ENCODE data around the gene SOD1.
A peak's percentile ranks its signal among the peaks of the same experiment; 100 is the strongest.
"Not testable (repeated sequence)": the region's sequence is repeated elsewhere in the genome, so short reads cannot be mapped to it uniquely, and the experiment has no call there.

Gene SOD1

GRCh38 chr21:31624961-31625491, 34.5 kb upstream of the SOD1 start:
- Histone ChIP-seq H3K4me3 (ENCODE audit: low read depth in 1 of 2, low read length in 2 of 2) (no peak overlapping the region), H3K36me3 (ENCODE audit: control insufficient read depth in 1 of 2, insufficient read depth in 2 of 2, low read length in 2 of 2) (no peaks in the 10 kb centered on the region), H3K9me3 (ENCODE audit: control insufficient read depth in 1 of 2, low read length in 2 of 2) (no peaks in the 10 kb centered on the region), H3K4me1 (ENCODE audit: control insufficient read depth in 1 of 2, insufficient read depth in 2 of 2, low read length in 2 of 2) (peaks cover 6 to 9% of the 10 kb centered on the region in 2 donors), H3K27me3 (ENCODE audit: control insufficient read depth in 1 of 2, insufficient read depth in 2 of 2, low read length in 2 of 2) (no peaks in the 10 kb centered on the region), H3K9ac (ENCODE audit: low read depth in 1 of 2, low read length in 2 of 2) (no peak overlapping the region), H3K27ac (ENCODE audit: low read depth, low read length) (no peak overlapping the region)

- Histone ChIP-seq H3K4me3 (ENCODE audit: low read depth in 1 of 2, low read length in 2 of 2) (no peak overlapping the region), H3K27ac (ENCODE audit: low read depth, low read length) (no peak overlapping the region), H3K4me1 (ENCODE audit: control insufficient read depth in 1 of 2, insufficient read depth in 2 of 2, low read length in 2 of 2) (peaks cover 6 to 13% of the 10 kb centered on the region in 2 donors), H3K36me3 (ENCODE audit: control insufficient read depth in 1 of 2, insufficient read depth in 2 of 2, low read length in 2 of 2) (no peaks in the 10 kb centered on the region), H3K9ac (ENCODE audit: low read depth in 1 of 2, low read length in 2 of 2) (no peak overlapping the region), H3K27me3 (ENCODE audit: control insufficient read depth in 1 of 2, insufficient read depth in 2 of 2, low read length in 2 of 2) (no peaks in the 10 kb centered on the region), H3K9me3 (ENCODE audit: control insufficient read depth in 1 of 2, low read length in 2 of 2) (no peaks in the 10 kb centered on the region)
Measured at GRCh38 chr21:31629972-31630711, 29.4 kb upstream of the SOD1 start.

GRCh38 chr21:31631881-31632280, 27.6 kb upstream of the SOD1 start:
- not testable (repeated sequence) for H3K36me3 ChIP-seq (ENCODE audit: control insufficient read depth in 1 of 2, insufficient read depth in 2 of 2, low read length in 2 of 2); H3K27me3 ChIP-seq (ENCODE audit: control insufficient read depth in 1 of 2, insufficient read depth in 2 of 2, low read length in 2 of 2); H3K9me3 ChIP-seq (ENCODE audit: control insufficient read depth in 1 of 2, low read length in 2 of 2); H3K9ac ChIP-seq (ENCODE audit: low read depth in 1 of 2, low read length in 2 of 2); H3K4me3 ChIP-seq (ENCODE audit: low read depth in 1 of 2, low read length in 2 of 2); H3K27ac ChIP-seq (ENCODE audit: low read depth, low read length)
- H3K4me1 ChIP-seq (ENCODE audit: control insufficient read depth in 1 of 2, insufficient read depth in 2 of 2, low read length in 2 of 2) = peaks cover 6 to 13% of the 10 kb centered on the region in 2 donors

GRCh38 chr21:31634993-31635392, 24.5 kb upstream of the SOD1 start:
- no peak overlapping the region for H3K27ac ChIP-seq (ENCODE audit: low read depth, low read length)
- no peaks in the 10 kb centered on the region for H3K36me3 ChIP-seq (ENCODE audit: control insufficient read depth in 1 of 2, insufficient read depth in 2 of 2, low read length in 2 of 2)
- H3K4me3 ChIP-seq (ENCODE audit: low read depth in 1 of 2, low read length in 2 of 2) = no peak overlapping the region
- no peaks in the 10 kb centered on the region for H3K27me3 ChIP-seq (ENCODE audit: control insufficient read depth in 1 of 2, insufficient read depth in 2 of 2, low read length in 2 of 2)
- H3K4me1 ChIP-seq (ENCODE audit: control insufficient read depth in 1 of 2, insufficient read depth in 2 of 2, low read length in 2 of 2) = peaks cover 0 to 4% of the 10 kb centered on the region in 2 donors
- peaks cover 0 to 4% of the 10 kb centered on the region in 2 donors for H3K9me3 ChIP-seq (ENCODE audit: control insufficient read depth in 1 of 2, low read length in 2 of 2)
- no peak overlapping the region for H3K9ac ChIP-seq (ENCODE audit: low read depth in 1 of 2, low read length in 2 of 2)

GRCh38 chr21:31636874-31637273, 22.6 kb upstream of the SOD1 start:
- Histone ChIP-seq H3K4me1 (ENCODE audit: control insufficient read depth in 1 of 2, insufficient read depth in 2 of 2, low read length in 2 of 2) (no peaks in the 10 kb centered on the region), H3K4me3 (ENCODE audit: low read depth in 1 of 2, low read length in 2 of 2) (no peak overlapping the region), H3K27ac (ENCODE audit: low read depth, low read length) (no peak overlapping the region), H3K9ac (ENCODE audit: low read depth in 1 of 2, low read length in 2 of 2) (no peak overlapping the region), H3K36me3 (ENCODE audit: control insufficient read depth in 1 of 2, insufficient read depth in 2 of 2, low read length in 2 of 2) (no peaks in the 10 kb centered on the region), H3K27me3 (ENCODE audit: control insufficient read depth in 1 of 2, insufficient read depth in 2 of 2, low read length in 2 of 2) (no peaks in the 10 kb centered on the region), H3K9me3 (ENCODE audit: control insufficient read depth in 1 of 2, low read length in 2 of 2) (peaks cover 0 to 4% of the 10 kb centered on the region in 2 donors)

GRCh38 chr21:31641416-31641922, 18.0 kb upstream of the SOD1 start:
- Histone ChIP-seq H3K27me3 (ENCODE audit: control insufficient read depth in 1 of 2, insufficient read depth in 2 of 2, low read length in 2 of 2) (no peaks in the 10 kb centered on the region), H3K9me3 (ENCODE audit: control insufficient read depth in 1 of 2, low read length in 2 of 2) (peaks cover 0 to 4% of the 10 kb centered on the region in 2 donors), H3K9ac (ENCODE audit: low read depth in 1 of 2, low read length in 2 of 2) (no peak overlapping the region), H3K4me1 (ENCODE audit: control insufficient read depth in 1 of 2, insufficient read depth in 2 of 2, low read length in 2 of 2) (peaks cover 9% of the 10 kb centered on the region in 2 donors), H3K27ac (ENCODE audit: low read depth, low read length) (no peak overlapping the region), H3K36me3 (ENCODE audit: control insufficient read depth in 1 of 2, insufficient read depth in 2 of 2, low read length in 2 of 2) (no peaks in the 10 kb centered on the region), H3K4me3 (ENCODE audit: low read depth in 1 of 2, low read length in 2 of 2) (no peak overlapping the region)

- H3K4me1 ChIP-seq (ENCODE audit: control insufficient read depth in 1 of 2, insufficient read depth in 2 of 2, low read length in 2 of 2) = peaks cover 11 to 12% of the 10 kb centered on the region in 2 donors
- no peaks in the 10 kb centered on the region for H3K36me3 ChIP-seq (ENCODE audit: control insufficient read depth in 1 of 2, insufficient read depth in 2 of 2, low read length in 2 of 2)
- peak overlapping the region in 1 of 2 donors; percentile 45 for H3K4me3 ChIP-seq (ENCODE audit: low read depth in 1 of 2, low read length in 2 of 2)
- no peaks in the 10 kb centered on the region for H3K27me3 ChIP-seq (ENCODE audit: control insufficient read depth in 1 of 2, insufficient read depth in 2 of 2, low read length in 2 of 2)
- H3K27ac ChIP-seq (ENCODE audit: low read depth, low read length) = no peak overlapping the region
- no peaks in the 10 kb centered on the region for H3K9me3 ChIP-seq (ENCODE audit: control insufficient read depth in 1 of 2, low read length in 2 of 2)
- no peak overlapping the region for H3K9ac ChIP-seq (ENCODE audit: low read depth in 1 of 2, low read length in 2 of 2)
Measured at GRCh38 chr21:31644643-31645042, 14.8 kb upstream of the SOD1 start.

- Histone ChIP-seq H3K9me3 (ENCODE audit: control insufficient read depth in 1 of 2, low read length in 2 of 2) (no peaks in the 10 kb centered on the region), H3K27ac (ENCODE audit: low read depth, low read length) (no peak overlapping the region), H3K4me1 (ENCODE audit: control insufficient read depth in 1 of 2, insufficient read depth in 2 of 2, low read length in 2 of 2) (peaks cover 11 to 12% of the 10 kb centered on the region in 2 donors), H3K36me3 (ENCODE audit: control insufficient read depth in 1 of 2, insufficient read depth in 2 of 2, low read length in 2 of 2) (no peaks in the 10 kb centered on the region), H3K9ac (ENCODE audit: low read depth in 1 of 2, low read length in 2 of 2) (no peak overlapping the region), H3K27me3 (ENCODE audit: control insufficient read depth in 1 of 2, insufficient read depth in 2 of 2, low read length in 2 of 2) (no peaks in the 10 kb centered on the region), H3K4me3 (ENCODE audit: low read depth in 1 of 2, low read length in 2 of 2) (no peak overlapping the region)
Measured at GRCh38 chr21:31647650-31648049, 11.8 kb upstream of the SOD1 start.

- H3K4me3 ChIP-seq (ENCODE audit: low read depth in 1 of 2, low read length in 2 of 2) = no peak overlapping the region
- no peak overlapping the region for H3K9ac ChIP-seq (ENCODE audit: low read depth in 1 of 2, low read length in 2 of 2)
- no peaks in the 10 kb centered on the region for H3K9me3 ChIP-seq (ENCODE audit: control insufficient read depth in 1 of 2, low read length in 2 of 2)
- peaks cover 4 to 8% of the 10 kb centered on the region in 2 donors for H3K4me1 ChIP-seq (ENCODE audit: control insufficient read depth in 1 of 2, insufficient read depth in 2 of 2, low read length in 2 of 2)
- no peak overlapping the region for H3K27ac ChIP-seq (ENCODE audit: low read depth, low read length)
- no peaks in the 10 kb centered on the region for H3K27me3 ChIP-seq (ENCODE audit: control insufficient read depth in 1 of 2, insufficient read depth in 2 of 2, low read length in 2 of 2)
- no peaks in the 10 kb centered on the region for H3K36me3 ChIP-seq (ENCODE audit: control insufficient read depth in 1 of 2, insufficient read depth in 2 of 2, low read length in 2 of 2)
Measured at GRCh38 chr21:31650930-31651329, 8.6 kb upstream of the SOD1 start.

- not testable (repeated sequence) for H3K27me3 ChIP-seq (ENCODE audit: control insufficient read depth in 1 of 2, insufficient read depth in 2 of 2, low read length in 2 of 2); H3K9me3 ChIP-seq (ENCODE audit: control insufficient read depth in 1 of 2, low read length in 2 of 2); H3K27ac ChIP-seq (ENCODE audit: low read depth, low read length); H3K4me1 ChIP-seq (ENCODE audit: control insufficient read depth in 1 of 2, insufficient read depth in 2 of 2, low read length in 2 of 2); H3K36me3 ChIP-seq (ENCODE audit: control insufficient read depth in 1 of 2, insufficient read depth in 2 of 2, low read length in 2 of 2); H3K9ac ChIP-seq (ENCODE audit: low read depth in 1 of 2, low read length in 2 of 2); H3K4me3 ChIP-seq (ENCODE audit: low read depth in 1 of 2, low read length in 2 of 2)
Measured at GRCh38 chr21:31651491-31651890, 8.0 kb upstream of the SOD1 start.
